Stimulated activated CD4-positive, alpha-beta T cell treated with anti-CD3 and anti-CD28 coated beads, Interleukin-15, amount 100 ng/mL, for 48 hours (primary cell): ENCODE data around the gene CENPO.

Experiments used
- DNase-seq, 2 donors: peaks; one replicate each; pipeline ENCODE4 v3.0.0-alpha.2; 2020; ENCODE audit warnings: low read depth in 2 of 2

Gene CENPO

DNA sequence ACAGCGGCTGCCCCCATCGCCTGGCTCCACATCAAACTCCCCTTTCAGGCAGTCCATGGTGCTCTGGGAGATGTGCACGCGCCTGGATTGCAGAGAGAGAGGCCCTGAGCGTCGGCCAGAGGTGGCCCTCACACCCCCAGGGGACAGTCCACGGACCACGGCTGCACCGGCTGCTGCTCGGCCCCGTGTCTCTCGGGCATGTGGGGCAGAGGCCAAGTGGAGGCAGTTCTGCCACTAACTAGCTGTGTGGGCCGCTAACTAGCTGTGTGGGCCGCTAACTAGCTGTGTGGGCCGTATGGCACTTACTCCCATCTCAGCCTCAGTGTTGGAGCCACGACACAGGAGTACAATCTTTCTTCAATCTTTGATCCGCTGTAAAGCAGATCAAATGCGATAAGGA, 45.3 kb downstream of the CENPO start:
- no peak for DNase-seq

DNA sequence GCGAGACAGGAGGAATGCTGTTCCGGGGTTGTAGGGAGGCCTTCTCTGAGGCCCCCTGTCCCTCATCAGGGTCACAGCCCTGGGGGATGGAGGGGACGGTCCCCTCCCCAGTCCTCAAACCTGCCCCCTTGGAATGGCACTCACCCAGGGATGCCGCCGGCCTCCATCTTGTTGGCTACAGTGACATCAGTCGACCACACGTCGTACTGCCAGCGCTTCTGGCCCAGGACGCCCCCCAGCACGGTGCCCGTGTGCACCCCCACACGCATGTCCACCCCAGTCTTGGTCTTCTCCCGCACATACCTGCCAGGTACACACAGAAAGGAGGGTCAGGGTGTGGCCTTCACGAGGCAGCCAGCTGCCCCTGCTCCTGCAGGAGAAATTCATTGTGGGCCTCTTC, 46.5 kb downstream of the CENPO start:
- DNase-seq = no peak

DNA sequence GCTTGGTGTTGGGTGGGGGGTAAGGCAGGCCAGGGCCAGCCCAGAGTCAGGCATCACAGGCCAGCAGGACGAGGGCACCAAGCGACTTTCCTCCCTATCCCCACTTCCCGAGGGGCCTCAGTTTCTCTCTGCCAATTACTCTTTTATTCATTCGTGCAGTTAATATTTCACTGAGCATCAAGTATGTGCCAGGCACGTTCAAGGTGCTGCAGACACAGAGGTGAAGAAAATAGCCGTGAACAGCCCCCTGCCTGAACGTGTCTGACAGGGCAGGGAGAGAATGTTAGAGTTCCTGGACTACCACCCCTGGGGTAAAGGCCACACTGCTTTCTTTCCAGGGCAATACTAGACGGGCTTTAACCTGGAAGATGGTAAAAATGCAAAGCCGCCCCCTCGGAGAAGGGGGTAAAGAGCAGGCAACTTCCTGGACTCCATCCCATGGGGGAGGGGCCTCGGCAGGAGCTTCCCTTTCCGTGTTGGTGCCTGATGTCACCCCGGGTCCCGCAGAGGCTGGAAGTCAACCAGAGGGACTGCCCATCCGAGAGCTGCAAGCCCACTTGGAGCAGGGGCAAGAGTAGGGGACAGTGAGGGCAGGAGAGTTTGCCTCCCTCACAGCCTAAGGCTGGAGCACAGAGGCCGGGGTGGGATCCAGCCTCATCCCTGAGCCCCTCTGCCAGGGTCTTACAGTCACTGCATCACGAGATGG, 47.1 kb downstream of the CENPO start:
- DNase-seq = no peak

GRCh38 chr2:24840962-24841945, 48.0 kb downstream of the CENPO start:
- no peak for DNase-seq

DNA sequence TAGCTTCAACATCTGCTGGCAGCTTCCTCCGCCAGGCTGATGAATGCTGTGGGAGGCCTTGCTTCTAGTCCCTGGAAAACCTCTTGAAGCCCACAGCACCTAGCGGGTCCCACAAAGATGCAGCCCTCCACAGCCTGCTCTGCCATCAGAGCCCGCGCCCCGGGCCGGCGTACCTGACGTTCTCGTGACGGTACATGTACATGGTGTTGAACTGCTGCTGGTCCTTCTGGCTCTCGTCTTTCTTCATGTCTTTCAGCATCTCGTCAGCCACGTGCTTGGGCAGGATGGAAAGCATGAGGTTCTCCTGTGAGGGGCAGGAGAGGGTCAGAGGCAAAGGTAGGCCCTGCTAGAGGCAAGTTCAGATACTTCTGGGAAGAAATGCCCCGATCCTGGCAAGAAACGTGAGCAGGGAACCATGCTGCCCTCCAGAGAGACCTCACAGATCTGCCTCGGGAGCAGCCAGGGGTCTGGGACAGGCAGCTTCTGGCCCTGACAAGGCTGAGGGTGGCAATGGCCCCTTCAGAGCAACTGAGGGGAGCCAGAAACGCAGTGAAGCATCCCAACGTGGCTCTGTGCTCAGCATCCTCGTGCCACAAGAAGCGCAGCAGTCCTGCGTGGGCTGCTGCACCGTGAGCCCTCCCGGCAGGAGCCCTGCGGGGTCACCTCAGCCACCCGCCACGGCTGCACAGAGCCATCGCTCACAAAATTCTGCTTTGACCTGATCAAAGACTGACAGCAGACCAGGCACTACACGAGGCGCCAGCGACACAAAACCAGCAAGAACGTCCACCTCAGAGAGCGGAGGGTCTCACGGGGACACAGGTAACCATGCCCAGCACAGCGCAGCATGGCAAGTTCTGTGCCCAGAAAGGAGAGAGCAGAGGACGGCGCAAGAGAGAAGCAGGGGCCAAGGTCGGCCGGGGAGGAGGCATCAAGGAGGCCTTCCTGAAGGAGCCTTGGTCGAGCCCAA, 49.1 kb downstream of the CENPO start:
- DNase-seq = no peak

- DNase-seq = no peak
These were observed 50.2 kb downstream of the CENPO start for GRCh38 chr2:24843330-24843860.

GRCh38 chr2:24844023-24844685, 50.9 kb downstream of the CENPO start:
- no peak for DNase-seq

DNA sequence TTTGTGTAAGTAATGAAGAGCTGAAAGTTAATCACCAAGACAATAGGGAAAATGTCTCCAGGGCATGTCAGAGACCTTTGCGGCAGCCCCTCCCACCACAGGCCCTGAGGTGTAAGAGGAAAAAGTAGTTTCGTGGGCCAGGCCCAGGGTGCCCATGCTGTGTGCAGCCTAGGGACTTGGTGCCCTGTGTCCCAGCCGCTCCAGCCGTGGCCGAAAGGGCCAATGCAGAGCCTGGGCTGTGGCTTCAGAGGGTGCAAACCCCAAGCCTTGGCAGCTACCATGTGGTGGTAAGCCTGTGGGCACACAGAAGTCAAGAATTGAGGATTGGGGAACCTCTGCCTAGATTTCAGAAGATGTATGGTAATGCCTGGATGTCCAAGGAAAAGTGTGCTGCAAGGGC, 52.5 kb downstream of the CENPO start:
- DNase-seq = no peak

DNA sequence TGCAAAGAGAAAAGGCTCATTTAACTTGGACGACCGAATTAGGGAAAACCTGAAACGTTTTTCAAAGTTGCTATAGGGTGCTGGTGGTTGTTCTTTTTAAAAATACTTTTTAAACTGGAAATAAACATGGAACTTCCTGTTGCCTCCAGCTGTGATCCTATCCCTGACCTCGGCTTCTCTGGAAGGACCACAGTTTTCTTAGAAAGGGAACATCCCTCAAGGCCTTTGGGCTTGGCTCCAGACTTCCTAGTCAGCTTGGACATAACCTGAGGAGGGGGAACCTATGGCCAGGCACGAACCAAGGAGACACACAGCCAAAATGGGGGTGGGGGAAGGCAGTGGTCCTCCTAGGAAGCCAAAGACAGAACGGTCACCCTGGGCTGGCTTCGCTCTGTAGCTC, 57.7 kb downstream of the CENPO start:
- no peak for DNase-seq

GRCh38 chr2:24852026-24852425, 58.8 kb downstream of the CENPO start:
- DNase-seq = no peak

- DNase-seq = no peak
These were observed 59.3 kb downstream of the CENPO start for GRCh38 chr2:24852431-24853020.

GRCh38 chr2:24853046-24853445, 59.8 kb downstream of the CENPO start:
- no peak for DNase-seq

DNA sequence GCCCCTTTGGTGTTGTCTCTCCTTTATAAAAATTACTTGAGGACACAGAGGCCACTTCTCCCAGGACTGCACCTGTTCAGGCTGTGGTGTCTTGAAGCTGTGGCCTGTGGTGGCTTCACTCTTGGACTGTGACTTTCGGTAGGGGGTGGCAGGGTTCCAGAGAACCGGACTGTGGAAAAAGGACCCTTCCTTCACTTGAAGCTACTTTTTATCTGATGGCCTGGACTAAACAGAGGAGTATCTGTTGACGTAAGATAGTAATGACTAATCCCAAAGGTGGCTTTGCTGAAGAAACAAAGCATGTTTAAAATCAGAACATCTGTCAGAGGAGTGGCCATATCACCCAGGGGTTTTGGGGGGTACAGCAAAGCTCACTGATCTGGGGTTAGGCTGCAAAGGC, 60.8 kb downstream of the CENPO start:
- DNase-seq = no peak

DNA sequence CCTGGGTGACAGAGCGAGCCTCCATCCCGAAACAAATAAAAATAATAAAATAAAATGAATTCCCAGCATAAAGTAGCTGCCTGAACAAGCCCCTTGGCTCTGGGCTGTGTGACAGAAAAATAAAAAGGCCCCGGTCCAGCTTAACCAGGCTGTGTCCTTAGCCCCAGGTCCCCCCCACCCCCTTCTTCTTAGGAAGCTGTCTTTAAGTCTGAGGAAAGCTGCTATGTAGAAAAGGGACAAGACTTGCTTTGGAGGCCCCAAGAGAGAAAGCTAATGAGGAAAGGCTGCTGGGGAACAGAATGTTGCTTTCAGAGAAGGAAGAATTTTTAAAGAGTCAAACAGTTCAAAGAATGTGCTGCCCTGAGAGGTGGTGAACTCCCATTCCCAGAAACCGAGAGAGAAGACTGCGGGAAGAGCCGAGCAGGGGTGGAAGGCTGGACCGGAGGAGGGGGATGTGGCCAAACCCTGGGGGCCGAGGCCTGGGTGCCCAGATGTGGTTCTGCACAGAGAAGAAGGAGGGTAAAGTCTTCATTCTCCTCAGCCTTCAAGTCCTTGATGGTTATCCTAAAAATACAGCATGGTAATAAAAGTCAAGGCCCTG, 61.9 kb downstream of the CENPO start:
- DNase-seq = no peak

GRCh38 chr2:24855726-24856125, 62.5 kb downstream of the CENPO start:
- DNase-seq = no peak

- no peak for DNase-seq
These were observed 63.6 kb downstream of the CENPO start for GRCh38 chr2:24856791-24857211.

DNA sequence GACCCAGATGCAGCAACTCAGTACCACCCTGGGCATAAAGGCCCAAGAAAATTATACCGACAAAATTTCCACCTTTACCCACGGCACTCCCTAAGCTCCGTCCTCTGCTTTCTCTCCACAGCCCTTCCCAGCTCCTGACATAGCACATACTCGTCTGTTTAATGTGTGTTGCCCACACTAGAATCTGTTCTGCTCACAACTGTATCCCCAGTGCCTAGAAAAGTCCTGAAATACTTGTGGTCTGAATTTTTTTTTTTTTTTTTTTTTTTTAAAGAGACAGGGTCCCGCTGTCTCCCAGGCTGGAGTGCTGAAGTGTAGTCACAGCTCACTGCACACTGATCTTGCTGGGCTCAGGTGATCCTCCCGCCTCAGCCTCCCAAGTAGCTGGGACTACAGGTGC, 64.5 kb downstream of the CENPO start:
- DNase-seq = no peak

- DNase-seq = no peak
These were observed 65.8 kb downstream of the CENPO start for GRCh38 chr2:24858996-24859395.

GRCh38 chr2:24859968-24860600, 66.9 kb downstream of the CENPO start:
- no peak for DNase-seq

- DNase-seq = no peak
These were observed 67.4 kb downstream of the CENPO start for GRCh38 chr2:24860631-24861030.
